ENCODE data around the gene SPRN. TPM values are rescaled to one million over a fixed set of nuclear protein-coding genes. Genes with fewer than 3 reads are reported as not detected.

Gene SPRN
- total RNA-seq, 2 donors from 2014 or later, result 0.11 to 0.24 TPM

DNA sequence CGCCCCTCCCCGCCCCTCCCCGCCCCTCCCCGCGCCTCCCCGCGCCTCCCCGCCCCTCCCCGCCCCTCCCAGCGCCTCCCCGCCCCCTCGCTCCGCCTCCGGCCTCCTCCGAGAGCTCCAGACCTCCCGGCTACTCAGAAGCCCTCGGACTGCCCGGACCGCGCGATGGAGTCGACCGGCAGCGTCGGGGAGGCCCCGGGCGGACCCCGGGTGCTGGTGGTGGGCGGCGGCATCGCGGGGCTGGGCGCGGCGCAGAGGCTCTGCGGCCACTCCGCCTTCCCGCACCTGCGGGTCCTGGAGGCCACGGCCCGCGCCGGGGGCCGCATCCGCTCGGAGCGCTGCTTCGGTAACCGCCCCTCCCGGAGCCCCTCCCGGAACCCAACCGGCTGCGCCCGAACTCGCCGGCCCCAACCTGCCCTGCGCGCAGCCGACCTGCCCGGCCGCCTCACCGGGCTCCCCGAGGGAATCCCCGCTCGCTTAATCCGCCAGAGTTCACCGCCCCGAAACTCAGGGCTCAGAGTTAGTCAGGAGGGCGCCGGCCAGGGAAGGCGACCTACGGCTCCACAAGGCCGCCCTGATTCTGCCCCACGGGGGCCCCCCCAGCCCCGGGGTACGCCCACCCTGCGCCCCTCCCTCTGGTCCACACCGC is 45.1 kb downstream of the SPRN start, which contains the start of gene PAOX:
TSS of gene PAOX (plus strand) at position 111 of the 649 bp plus-strand sequence. CDS start at position 166, 55 bp downstream.
- Mint-ChIP-seq H3K36me3 (ENCODE audit: low read depth) (peaks cover 8% of the 10 kb centered on the region), H3K27me3 (ENCODE audit: insufficient read depth) (peaks cover 51% of the 10 kb centered on the region), H3K9me3 (no peaks in the 10 kb centered on the region), H3K4me3 (peak within 1 kb of the TSS; percentile 58), H3K27ac (no peak within 1 kb of the TSS), H3K4me1 (no peaks in the 10 kb centered on the region)
- Histone ChIP-seq H3K36me3 (ENCODE audit: control insufficient read depth, insufficient read depth, low read length) (no peaks in the 10 kb centered on the region), H3K27me3 (ENCODE audit: control insufficient read depth, insufficient read depth, low read length, poor library complexity, severe bottlenecking) (peaks cover 51% of the 10 kb centered on the region), H3K9ac (ENCODE audit: extremely low read depth, low read length, poor library complexity, severe bottlenecking) (peak within 1 kb of the TSS; percentile 20), H3K4me1 (ENCODE audit: control insufficient read depth, insufficient read depth, low read length) (no peaks in the 10 kb centered on the region), H3K4me3 (ENCODE audit: low read length) (peak within 1 kb of the TSS; percentile 84), H3K27ac (ENCODE audit: low read depth, low read length) (no peak within 1 kb of the TSS), H3K9me3 (ENCODE audit: control insufficient read depth, low read length) (no peaks in the 10 kb centered on the region)
- DNase-seq, result peak; percentile 82
- WGBS, 2 experiments (ENCODE audit: insufficient coverage in 1 of 2, insufficient read length in 1 of 2), result 10 to 80% methylated on average over 1 to 65 of the region's 78 CpGs
- TF ChIP-seq, protein P1, sequence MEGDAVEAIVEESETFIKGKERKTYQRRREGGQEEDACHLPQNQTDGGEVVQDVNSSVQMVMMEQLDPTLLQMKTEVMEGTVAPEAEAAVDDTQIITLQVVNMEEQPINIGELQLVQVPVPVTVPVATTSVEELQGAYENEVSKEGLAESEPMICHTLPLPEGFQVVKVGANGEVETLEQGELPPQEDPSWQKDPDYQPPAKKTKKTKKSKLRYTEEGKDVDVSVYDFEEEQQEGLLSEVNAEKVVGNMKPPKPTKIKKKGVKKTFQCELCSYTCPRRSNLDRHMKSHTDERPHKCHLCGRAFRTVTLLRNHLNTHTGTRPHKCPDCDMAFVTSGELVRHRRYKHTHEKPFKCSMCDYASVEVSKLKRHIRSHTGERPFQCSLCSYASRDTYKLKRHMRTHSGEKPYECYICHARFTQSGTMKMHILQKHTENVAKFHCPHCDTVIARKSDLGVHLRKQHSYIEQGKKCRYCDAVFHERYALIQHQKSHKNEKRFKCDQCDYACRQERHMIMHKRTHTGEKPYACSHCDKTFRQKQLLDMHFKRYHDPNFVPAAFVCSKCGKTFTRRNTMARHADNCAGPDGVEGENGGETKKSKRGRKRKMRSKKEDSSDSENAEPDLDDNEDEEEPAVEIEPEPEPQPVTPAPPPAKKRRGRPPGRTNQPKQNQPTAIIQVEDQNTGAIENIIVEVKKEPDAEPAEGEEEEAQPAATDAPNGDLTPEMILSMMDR (conservative IDR thresholded peaks at IDR 0.05), result no peak

DNA sequence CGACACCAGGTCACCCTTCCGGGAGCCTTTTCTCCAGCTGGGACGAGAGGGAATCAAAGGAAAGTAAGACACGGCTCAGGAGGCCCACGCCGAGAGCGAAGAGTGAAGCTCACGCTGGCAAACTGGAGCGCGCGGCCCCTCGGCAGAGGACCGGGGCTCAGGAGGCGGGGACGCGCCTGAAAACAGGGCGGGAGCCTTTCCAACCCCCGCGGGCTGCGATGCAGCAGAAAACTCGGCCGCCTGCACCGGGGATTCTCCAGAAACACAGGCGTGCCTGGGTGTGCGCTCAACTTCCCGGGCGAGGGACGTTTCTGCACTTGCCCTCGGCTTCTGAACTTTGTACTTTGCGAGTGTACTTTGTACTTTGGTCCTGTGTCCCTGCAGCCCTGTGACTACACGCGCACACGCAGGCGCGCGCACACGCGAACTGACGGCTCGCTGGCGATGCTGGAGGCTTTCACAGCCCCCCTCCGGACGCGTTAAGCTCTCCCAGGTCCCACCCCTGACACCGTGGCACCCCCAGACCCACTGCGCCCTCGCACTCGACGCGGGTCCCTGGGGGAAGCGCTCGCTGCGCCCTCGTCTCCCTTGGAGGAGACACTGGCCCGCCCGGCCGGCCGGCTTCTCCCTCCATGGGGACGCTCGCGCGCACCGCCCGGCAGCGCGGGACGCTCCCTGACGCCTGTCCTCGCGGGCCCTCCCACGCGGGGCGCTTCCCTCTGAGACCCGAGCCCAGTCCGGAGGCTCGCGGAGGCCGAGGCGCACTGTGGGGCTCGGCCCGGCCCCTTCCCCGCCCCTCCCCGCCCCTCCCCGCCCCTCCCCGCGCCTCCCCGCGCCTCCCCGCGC is 46.0 kb downstream of the SPRN start:
- H3K27ac Mint-ChIP-seq, result no peak overlapping the region
- Histone ChIP-seq H3K36me3 (ENCODE audit: control insufficient read depth, insufficient read depth, low read length) (no peaks in the 10 kb centered on the region), H3K4me3 (ENCODE audit: low read length) (peak overlapping the region; percentile 84), H3K27me3 (ENCODE audit: control insufficient read depth, insufficient read depth, low read length, poor library complexity, severe bottlenecking) (peaks cover 55% of the 10 kb centered on the region), H3K4me1 (ENCODE audit: control insufficient read depth, insufficient read depth, low read length) (no peaks in the 10 kb centered on the region), H3K9ac (ENCODE audit: extremely low read depth, low read length, poor library complexity, severe bottlenecking) (no peak overlapping the region), H3K9me3 (ENCODE audit: control insufficient read depth, low read length) (no peaks in the 10 kb centered on the region), H3K27ac (ENCODE audit: low read depth, low read length) (no peak overlapping the region)
- peak overlapping the region; percentile 58 for H3K4me3 Mint-ChIP-seq
- H3K4me1 Mint-ChIP-seq, result no peaks in the 10 kb centered on the region
- WGBS, 2 experiments (ENCODE audit: insufficient coverage in 1 of 2, insufficient read length in 1 of 2), result 1% methylated on average over 47 to 70 of the region's 90 CpGs
- peak; percentile 83 for DNase-seq
- TF ChIP-seq, protein P1 (conservative IDR thresholded peaks at IDR 0.05), result no peak
- H3K36me3 Mint-ChIP-seq (ENCODE audit: low read depth), result peaks cover 8% of the 10 kb centered on the region
- H3K27me3 Mint-ChIP-seq (ENCODE audit: insufficient read depth), result peaks cover 56% of the 10 kb centered on the region
- H3K9me3 Mint-ChIP-seq, result no peaks in the 10 kb centered on the region

DNA sequence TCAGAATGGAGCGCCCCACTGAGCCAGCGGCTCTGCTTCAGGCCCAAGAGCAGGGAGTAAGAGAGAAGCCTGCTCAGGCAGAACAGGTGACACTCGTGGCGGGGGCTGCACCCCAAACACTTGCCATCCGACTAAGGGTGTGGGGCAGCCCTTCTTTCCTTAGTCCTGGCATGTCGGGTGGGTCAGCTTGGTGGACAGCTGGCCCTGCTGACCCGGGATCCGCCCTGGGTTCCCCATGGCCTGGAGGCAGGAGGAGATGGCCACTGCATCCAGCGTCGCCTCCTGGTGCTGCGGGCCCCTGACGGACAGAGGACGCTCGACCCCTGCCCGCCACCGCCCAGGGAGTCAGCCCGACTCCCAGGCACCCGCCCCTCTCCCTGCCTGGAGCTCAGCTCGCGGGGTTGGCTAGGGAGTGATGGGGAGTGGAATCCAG is 46.6 kb downstream of the SPRN start:
- Mint-ChIP-seq H3K27me3 (ENCODE audit: insufficient read depth) (peaks cover 56% of the 10 kb centered on the region), H3K4me3 (peak overlapping the region; percentile 58), H3K36me3 (ENCODE audit: low read depth) (peaks cover 8% of the 10 kb centered on the region), H3K27ac (no peak overlapping the region), H3K9me3 (no peaks in the 10 kb centered on the region), H3K4me1 (no peaks in the 10 kb centered on the region)
- peak overlapping the region; percentile 84 for H3K4me3 ChIP-seq (ENCODE audit: low read length)
- H3K36me3 ChIP-seq (ENCODE audit: control insufficient read depth, insufficient read depth, low read length), result no peaks in the 10 kb centered on the region
- no peak overlapping the region for H3K27ac ChIP-seq (ENCODE audit: low read depth, low read length)
- no peak overlapping the region for H3K9ac ChIP-seq (ENCODE audit: extremely low read depth, low read length, poor library complexity, severe bottlenecking)
- WGBS, 2 experiments (ENCODE audit: insufficient coverage in 1 of 2, insufficient read length in 1 of 2), result 21 to 41% methylated on average over 14 to 20 of the region's 20 CpGs
- DNase-seq, result no peak
- no peaks in the 10 kb centered on the region for H3K9me3 ChIP-seq (ENCODE audit: control insufficient read depth, low read length)
- TF ChIP-seq, protein P1 (conservative IDR thresholded peaks at IDR 0.05), result no peak
- H3K27me3 ChIP-seq (ENCODE audit: control insufficient read depth, insufficient read depth, low read length, poor library complexity, severe bottlenecking), result peaks cover 55% of the 10 kb centered on the region
- H3K4me1 ChIP-seq (ENCODE audit: control insufficient read depth, insufficient read depth, low read length), result no peaks in the 10 kb centered on the region

Measured in endodermal cell (in vitro differentiated cells).